Measurements from ENCODE around the gene ZGPAT.
A peak's percentile ranks its signal among the peaks of the same experiment; 100 is the strongest.

The ZGPAT gene

GRCh38 chr20:63734111-63734945 is 26.5 kb downstream of the ZGPAT start:
- DNase-seq (ENCODE audit: low read depth) = no peak

- DNase-seq (ENCODE audit: low read depth) = no peak
Measured at GRCh38 chr20:63734946-63735858, 27.4 kb downstream of the ZGPAT start.

DNA sequence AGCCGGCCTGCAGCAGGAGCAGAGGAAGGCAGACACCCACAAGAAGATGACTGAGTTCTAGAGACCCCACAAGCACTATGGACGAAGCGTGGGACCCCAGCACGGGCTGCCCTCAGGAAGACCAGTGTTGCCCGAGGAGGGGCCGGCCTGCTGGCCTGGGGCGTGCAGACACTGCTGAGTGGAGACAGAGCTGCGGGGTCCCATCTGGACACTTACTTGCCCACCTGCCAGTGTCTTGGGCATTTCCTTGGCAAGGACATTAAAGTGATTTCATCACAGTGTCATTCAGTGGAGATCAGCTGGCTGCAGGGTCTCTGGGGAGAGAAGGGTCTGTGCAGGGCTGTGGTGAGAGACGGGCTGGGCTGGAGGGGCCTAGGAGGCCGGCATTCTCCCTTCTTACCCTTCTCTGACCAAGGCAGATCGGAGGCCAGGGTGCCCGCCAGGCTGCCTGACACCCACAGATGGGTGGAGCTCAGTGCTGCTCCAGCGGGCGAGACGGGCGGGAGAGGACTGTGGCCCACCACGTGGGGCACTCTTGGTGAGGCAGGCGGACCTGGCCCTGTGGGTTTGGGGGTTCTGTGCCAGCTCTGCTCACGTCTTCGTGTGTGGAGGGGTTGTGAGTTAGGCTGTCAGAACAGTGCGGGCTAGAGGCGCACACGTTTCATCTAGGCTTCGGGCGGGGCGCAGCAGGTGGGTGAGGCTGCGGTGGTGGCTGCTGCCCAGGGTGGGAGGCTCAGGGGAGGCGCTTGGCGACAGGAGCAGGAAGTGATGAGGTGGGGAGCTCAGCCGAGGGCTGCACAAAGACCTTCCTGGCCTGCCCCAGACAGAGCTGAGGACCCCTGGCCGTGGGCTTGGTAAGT is 28.2 kb downstream of the ZGPAT start, which contains the start of gene LIME1:
Gene LIME1, plus strand, starts transcription at position 806 of the 860 bp plus-strand sequence. CDS start 886 bp downstream, outside the sequence.
- peak; percentile 41 for DNase-seq (ENCODE audit: low read depth)

DNA sequence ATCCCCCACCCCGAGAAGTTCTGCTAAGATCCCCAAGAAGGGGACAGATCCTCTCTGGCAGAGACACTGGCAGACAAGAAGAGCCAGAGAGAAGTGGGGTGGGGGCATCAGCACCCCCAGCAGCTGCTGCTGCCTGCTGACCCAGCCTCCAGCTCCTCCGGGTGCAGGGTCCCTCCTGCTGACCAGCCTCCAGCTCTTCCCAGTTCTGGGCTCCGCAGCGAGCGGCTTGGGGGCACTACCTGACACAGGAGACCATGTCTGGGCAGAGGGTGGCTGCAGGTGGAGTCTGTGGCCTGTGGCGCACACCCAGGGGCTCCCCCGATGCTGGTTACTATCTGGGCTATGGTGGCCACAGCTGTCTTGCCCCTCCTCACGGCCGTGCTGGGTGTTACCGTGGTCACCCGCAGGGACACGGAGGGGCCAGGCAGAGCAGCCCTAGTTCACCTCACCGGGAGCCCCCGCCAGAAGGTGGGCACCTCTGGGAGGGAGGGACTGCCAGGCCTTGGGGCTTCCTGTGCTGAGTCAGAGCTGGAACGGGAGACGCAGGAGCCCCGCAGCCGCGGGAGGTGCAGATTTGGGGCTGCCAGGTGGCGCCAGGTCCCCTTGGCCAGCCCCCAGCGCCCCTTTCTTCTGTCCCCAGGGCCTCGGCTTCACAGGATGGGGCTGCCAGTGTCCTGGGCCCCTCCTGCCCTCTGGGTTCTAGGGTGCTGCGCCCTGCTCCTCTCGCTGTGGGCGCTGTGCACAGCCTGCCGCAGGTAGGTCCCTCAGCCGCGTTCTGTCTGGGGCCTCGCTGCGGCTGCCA is 29.3 kb downstream of the ZGPAT start:
- peak; percentile 39 for DNase-seq (ENCODE audit: low read depth)

DNA sequence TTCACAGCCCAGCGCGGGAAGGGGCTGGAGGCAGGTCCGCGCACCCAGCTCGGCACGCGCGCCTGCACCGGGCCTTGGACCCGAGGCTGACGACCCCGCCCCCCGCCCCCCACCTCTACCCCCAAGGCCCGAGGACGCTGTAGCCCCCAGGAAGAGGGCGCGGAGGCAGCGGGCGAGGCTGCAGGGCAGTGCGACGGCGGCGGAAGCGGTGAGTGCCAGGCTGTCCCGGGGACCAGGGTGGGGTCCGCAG is 29.8 kb downstream of the ZGPAT start:
- peak; percentile 26 for DNase-seq (ENCODE audit: low read depth)

- DNase-seq (ENCODE audit: low read depth) = peak; percentile 23
Measured at GRCh38 chr20:63737945-63738686, 30.3 kb downstream of the ZGPAT start.

DNA sequence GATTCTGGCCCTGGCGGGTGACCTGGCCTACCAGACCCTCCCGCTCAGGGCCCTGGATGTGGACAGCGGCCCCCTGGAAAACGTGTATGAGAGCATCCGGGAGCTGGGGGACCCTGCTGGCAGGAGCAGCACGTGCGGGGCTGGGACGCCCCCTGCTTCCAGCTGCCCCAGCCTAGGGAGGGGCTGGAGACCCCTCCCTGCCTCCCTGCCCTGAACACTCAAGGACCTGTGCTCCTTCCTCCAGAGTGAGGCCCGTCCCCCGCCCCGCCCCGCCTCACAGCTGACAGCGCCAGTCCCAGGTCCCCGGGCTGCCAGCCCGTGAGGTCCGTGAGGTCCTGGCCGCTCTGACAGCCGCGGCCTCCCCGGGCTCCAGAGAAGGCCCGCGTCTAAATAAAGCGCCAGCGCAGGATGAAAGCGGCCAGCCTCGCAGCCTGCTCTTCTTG is 30.9 kb downstream of the ZGPAT start:
- DNase-seq (ENCODE audit: low read depth) = no peak

GRCh38 chr20:63739130-63740069 is 31.6 kb downstream of the ZGPAT start, which contains the start of gene SLC2A4RG:
Gene SLC2A4RG (plus strand): TSS chr20:63739776. CDS start chr20:63739913, 137 bp downstream.
- peak; percentile 50 for DNase-seq (ENCODE audit: low read depth)

DNA sequence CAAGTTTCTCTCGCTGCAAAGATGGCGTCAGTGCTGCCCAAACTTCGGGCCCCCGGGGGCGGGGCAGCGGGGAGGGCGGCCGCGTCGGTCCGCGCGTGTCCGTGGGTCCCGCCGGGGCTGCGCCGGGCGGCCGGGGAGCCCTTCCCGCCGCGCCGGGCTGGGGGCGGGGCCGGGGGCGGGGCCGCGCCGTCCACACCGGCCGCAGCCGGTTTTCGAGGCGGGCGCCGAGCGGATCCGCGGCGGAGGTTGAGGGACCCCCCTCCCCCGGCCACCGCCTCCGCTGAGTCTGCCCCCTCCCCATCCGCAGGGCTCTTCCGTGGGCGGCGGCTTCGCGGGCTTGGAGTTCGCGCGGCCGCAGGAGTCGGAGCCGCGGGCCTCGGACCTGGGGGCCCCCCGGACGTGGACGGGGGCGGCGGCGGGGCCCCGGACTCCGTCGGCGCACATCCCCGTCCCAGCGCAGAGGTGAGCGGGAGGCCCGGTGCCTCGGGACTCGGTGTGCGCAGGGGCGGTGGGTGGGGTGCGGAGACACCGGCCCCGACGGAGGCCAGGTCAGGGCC is 32.3 kb downstream of the ZGPAT start:
- DNase-seq (ENCODE audit: low read depth) = peak; percentile 28

DNA sequence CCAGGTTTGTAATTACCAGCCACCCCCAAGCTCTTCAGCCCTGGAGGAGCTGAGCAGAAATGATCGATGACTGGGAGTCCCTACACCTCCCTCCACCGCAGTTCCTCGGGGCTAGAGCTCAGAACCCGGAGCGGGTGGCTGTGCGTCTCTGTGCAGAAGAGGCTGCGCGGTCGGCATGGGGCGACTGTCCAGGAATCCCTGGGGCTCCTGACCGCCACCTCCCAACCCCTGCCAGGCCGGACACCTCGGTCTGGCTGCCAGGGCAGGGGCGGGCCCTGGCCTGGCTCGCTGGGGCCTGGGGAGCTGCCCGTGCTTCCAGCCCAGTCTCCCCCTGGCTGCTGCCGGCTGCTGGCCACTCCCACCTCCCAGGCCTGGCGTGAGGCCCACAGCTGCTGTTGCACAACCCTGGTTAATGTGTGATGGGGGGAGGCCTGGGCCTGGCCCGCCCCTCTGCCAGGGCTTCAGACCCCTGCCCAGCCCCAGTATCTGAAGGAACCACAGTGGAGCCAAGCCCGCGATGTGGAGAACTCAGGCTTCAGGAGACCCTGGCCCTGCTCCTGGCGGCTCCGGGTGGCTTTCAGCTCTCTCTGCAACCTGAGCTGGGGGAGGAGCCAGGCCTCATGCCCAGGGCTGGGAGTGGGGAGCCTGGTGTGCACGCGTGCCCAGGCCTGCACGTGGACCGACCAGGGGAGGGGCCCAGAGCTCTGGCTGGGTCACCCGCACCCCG is 33.0 kb downstream of the ZGPAT start:
- no peak for DNase-seq (ENCODE audit: low read depth)

DNA sequence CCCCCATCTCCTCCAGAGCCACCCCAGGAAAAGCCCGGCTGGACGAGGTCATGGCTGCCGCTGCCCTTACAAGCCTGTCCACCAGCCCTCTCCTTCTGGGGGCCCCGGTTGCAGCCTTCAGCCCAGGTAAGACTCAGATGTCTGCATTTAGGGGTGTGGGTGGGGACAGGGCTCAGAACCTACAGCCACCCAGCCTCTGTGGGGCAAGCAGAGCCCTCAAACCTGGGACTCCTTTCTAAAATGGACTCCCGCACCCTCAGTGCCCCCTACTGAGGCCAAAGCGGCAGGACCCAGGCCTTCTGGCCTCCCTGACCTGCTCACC is 33.5 kb downstream of the ZGPAT start:
- DNase-seq (ENCODE audit: low read depth) = no peak

- DNase-seq (ENCODE audit: low read depth) = no peak
Measured at GRCh38 chr20:63741676-63742380, 34.0 kb downstream of the ZGPAT start.

- DNase-seq (ENCODE audit: low read depth) = no peak
Measured at GRCh38 chr20:63742381-63743024, 34.7 kb downstream of the ZGPAT start.

GRCh38 chr20:63743210-63743970 is 35.6 kb downstream of the ZGPAT start:
- DNase-seq (ENCODE audit: low read depth) = no peak

GRCh38 chr20:63744158-63744557 is 36.3 kb downstream of the ZGPAT start:
- DNase-seq (ENCODE audit: low read depth) = no peak

Data from activated T-cell treated with anti-CD3 and anti-CD28 coated beads for 24 hours (primary cell).